GM12892 (cell line): Measurements from ENCODE around the gene CBR1.

Experiments used
- POLR2A ChIP-seq: IDR thresholded peaks from 2 replicates; pipeline ENCODE4 v1.6.1; 2011; ENCODE audit warnings: low read depth, low read length, control low read depth
- POLR2AphosphoS5 ChIP-seq: IDR thresholded peaks from 2 replicates; pipeline ENCODE4 v1.6.1; 2011; ENCODE audit warnings: low read depth, low read length, control low read depth
- TAF1 ChIP-seq: IDR thresholded peaks from 2 replicates; pipeline ENCODE4 v1.6.1; 2011; ENCODE audit warnings: low read depth, mild to moderate bottlenecking, control low read depth, low read length, borderline replicate concordance

GRCh38 chr21:36024782-36025181, 45.0 kb upstream of the CBR1 start:
- no peak for TF ChIP-seq POLR2A
- TF ChIP-seq POLR2AphosphoS5 = no peak
- TF ChIP-seq TAF1 = no peak
